SK-N-MC (cell line): Measurements from ENCODE around the gene LAMA5.

Experiments
- DNase-seq: peaks from one replicate; pipeline ENCODE4 v3.0.0-alpha.2; 2011; ENCODE audit warnings: low read depth, low spot score
- H3K27ac ChIP-seq: fragments of 200-600 bp; sonication (generic); 2 replicates; pipeline ENCODE4 v1.5.1; 2016; ENCODE audit warnings: mixed run types
- H3K36me3 ChIP-seq: fragments of 200-600 bp; sonication (generic); 2 replicates; pipeline ENCODE4 v1.6.1; 2017; ENCODE audit warnings: antibody characterized with exemption, low read length, mixed read lengths; ENCODE audit not compliant: insufficient read depth
- H3K4me3 ChIP-seq: fragments of 200-600 bp; sonication (generic); 2 replicates; pipeline ENCODE4 v1.5.1; 2016
- H3K9ac ChIP-seq: fragments of 200-600 bp; sonication (generic); 2 replicates; pipeline ENCODE4 v1.8.0; 2017; ENCODE audit warnings: mixed run types, mixed read lengths; ENCODE audit not compliant: insufficient read length
- H3K9me3 ChIP-seq: fragments of 200-600 bp; sonication (generic); 2 replicates; pipeline ENCODE4 v1.6.1; 2017; ENCODE audit warnings: low read depth, mild to moderate bottlenecking, antibody characterized with exemption, low read length, moderate library complexity, mixed read lengths
- EZH2 ChIP-seq: fragments of 200-600 bp; sonication (generic); IDR thresholded peaks from one replicate; pipeline ENCODE4 v1.6.1; 2017; ENCODE audit warnings: antibody characterized with exemption
- FOXP2 ChIP-seq: optimal IDR thresholded peaks from 2 replicates; pipeline ENCODE3; 2011; ENCODE audit warnings: mild to moderate bottlenecking, moderate library complexity; ENCODE audit not compliant: insufficient read depth; ENCODE audit errors: extremely low read length, control extremely low read depth
- POLR2AphosphoS5 ChIP-seq: IDR thresholded peaks from 2 replicates; pipeline ENCODE4 v1.6.1; 2012; ENCODE audit warnings: mild to moderate bottlenecking, low read depth, low read length, borderline replicate concordance

LAMA5 gene

DNA sequence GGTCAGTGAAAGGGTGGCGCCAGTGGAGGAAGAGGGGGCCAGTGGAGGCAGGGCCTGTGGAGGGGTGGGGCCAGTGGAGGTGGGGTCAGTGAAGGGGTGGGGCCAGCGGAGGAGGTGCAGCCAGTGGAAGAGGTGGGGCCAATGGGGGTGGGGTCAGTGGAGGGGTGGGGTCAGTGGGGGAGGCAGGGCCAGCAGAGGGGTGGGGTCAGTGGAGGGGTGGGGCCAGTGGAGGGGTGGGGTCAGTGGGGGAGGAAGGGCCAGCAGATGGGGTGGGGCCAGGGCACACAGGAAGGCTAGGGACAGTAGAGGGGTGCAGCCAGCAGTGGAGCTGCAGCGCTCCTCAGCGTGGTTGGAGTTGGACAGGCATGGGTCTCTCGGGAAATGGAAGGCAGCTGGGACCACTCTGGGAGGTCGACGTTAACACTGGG lies 45.6 kb downstream of the LAMA5 start:
- no peak for DNase-seq
- no peaks in the 10 kb centered on the region for H3K36me3 ChIP-seq

DNA sequence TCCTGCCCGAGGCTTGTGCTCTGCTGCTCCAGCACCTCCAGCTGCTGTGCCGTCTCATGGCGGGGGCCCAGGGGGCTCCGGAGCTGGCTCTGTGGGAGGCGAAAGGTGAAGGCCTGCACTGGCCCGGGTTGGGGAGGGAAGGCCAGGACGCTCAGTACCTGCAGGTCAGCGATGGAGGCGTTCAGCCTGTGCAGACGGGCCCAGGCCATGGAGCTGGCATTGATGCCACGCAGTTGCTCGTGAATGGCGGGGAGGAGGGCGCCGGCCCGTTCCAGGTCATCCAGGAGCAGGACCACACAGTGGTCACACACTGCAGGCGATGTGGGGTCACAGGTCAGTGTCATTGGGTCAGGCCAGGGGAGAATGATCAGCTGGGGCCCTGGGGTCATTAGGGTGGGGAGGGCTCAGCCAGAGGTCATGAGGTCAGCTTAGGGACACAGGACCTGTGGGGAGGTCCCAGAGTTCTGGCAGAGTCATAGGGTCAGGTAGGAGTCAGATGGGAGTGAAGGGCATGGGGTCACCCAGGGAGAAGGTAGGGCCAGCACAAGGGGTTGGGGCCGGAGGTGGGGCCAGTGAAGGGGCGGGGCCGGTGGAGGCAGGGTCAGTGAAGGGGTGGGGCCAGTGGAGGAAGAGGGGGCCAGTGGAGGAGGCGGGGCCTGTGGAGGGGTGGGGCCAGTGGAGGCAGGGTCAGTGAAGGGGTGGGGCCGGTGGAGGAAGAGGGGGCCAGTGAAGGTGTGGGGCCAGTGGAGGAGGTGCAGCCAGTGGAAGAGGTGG lies 46.3 kb downstream of the LAMA5 start:
- no peak for TF ChIP-seq POLR2AphosphoS5
- TF ChIP-seq FOXP2: no peak
- TF ChIP-seq EZH2: no peak
- Histone ChIP-seq H3K27ac (no peak overlapping the region), H3K9me3 (no peaks in the 10 kb centered on the region), H3K9ac (no peak overlapping the region), H3K36me3 (no peaks in the 10 kb centered on the region), H3K4me3 (no peak overlapping the region)
- DNase-seq: no peak

More for the DNA sequence above, 45.6 kb downstream of the LAMA5 start:
- TF ChIP-seq FOXP2 (no peak), EZH2 (no peak), POLR2AphosphoS5 (no peak)
- H3K27ac ChIP-seq: no peak overlapping the region
- no peak overlapping the region for H3K4me3 ChIP-seq
- H3K9ac ChIP-seq: no peak overlapping the region
- no peaks in the 10 kb centered on the region for H3K9me3 ChIP-seq

DNA sequence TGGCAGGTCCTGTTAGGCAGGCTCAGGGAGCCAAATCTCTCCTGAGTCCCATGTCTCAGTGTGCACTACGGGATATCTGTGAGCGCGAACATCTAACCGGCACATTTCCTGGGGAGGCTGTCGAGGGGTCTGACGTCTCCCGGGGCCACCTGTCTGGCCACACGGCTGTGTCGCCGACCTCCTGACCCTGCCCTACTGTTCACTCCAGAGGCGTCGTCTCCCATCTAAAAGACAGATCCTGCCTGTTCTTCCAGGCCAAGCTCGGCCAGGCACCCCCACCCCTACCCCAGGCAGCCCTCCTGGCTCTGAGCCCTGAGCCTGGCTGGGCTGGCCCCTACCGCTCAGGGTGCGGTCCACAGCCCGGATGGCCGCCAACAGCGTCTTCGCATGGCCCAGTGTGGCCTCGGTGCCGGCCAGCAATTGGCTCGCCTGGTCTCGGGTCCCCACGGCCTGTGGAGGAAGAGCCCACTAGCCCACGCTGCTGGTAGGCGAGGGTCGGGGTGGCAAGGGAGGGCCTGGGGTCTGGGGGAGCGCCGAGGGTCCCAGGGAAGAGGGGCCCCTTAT lies 47.7 kb downstream of the LAMA5 start:
- H3K36me3 ChIP-seq: no peaks in the 10 kb centered on the region
- DNase-seq: no peak
- TF ChIP-seq FOXP2 (no peak), EZH2 (no peak), POLR2AphosphoS5 (no peak)
- H3K9ac ChIP-seq: no peak overlapping the region
- H3K27ac ChIP-seq: no peak overlapping the region
- H3K9me3 ChIP-seq: no peaks in the 10 kb centered on the region
- H3K4me3 ChIP-seq: no peak overlapping the region

DNA sequence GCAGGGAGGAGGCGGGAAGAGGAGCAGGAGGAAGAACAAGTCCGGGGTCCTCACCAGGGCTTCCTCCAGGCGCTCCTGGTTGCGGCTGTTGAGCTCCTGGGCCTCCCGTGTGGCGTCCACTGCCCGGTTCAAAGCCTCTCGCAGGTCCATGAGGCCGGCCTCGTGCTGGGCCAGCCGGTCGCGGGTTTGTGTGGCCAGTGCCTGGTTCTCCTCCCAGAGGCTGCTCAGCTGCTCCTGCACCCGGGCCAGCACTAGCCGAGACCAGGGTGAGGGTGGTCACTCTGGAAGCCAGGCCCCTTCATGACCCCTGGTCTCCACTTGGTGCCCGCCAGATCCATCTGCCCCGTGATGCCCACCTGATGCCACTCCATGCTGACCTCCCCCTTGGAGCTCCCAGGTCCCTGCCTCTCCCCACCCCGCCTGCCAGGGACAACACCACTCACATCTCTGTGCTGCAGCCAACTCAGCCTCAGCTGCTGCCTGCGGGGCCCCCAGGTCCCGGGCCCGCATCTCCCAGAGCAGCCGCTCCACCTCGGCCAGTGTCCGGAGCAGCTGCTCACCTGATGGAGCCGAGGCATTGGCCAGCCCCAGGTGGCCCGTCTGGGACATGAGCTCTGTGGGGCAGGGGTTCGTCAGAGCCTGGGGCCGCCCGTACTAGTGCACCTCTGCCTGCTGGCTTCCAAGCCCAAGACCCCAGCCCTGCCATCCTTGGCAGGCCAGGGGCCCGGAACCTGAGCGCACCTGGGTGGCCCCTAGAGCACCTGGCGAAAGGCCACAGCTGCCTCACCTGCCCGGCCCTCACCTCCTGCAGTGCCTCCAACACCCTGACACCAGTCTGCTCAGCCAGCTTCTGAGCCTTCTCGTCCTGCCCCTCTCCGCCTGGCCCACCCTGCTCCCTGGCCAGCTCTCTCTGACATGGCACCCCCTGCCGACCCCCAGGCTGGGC lies 48.4 kb downstream of the LAMA5 start:
- H3K9ac ChIP-seq: no peak overlapping the region
- no peak overlapping the region for H3K4me3 ChIP-seq
- H3K9me3 ChIP-seq: no peaks in the 10 kb centered on the region
- no peaks in the 10 kb centered on the region for H3K36me3 ChIP-seq
- no peak overlapping the region for H3K27ac ChIP-seq
- no peak for DNase-seq
- TF ChIP-seq POLR2AphosphoS5 (no peak), FOXP2 (no peak), EZH2 (no peak)

DNA sequence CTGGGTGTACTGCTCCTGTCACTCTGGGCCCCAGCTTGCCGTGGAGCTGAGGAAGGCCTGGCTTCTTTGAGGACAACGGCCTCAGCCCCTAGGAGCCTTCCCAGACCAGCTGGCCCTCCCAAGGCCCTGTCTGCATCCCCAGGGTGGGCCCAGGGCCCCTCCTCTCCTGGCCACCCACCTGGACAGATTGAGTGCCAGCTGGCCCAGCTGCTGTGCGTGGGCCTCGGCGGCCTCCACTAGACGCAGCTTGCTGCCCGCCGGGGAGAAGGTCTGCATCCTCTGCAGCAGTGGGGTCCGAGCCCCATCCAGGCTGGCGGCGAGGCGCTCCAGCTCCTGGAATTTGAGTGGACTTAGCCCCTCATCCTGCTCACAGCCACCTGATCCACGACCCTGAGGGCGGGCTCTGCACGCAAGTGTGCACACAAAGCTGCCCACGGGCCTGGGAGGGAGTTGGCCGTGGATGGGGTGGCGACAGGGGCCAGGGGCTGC lies 49.9 kb downstream of the LAMA5 start:
- no peak overlapping the region for H3K9ac ChIP-seq
- H3K4me3 ChIP-seq: no peak overlapping the region
- DNase-seq: no peak
- no peak overlapping the region for H3K27ac ChIP-seq
- TF ChIP-seq EZH2 (no peak), POLR2AphosphoS5 (no peak), FOXP2 (no peak)
- no peaks in the 10 kb centered on the region for H3K36me3 ChIP-seq
- no peaks in the 10 kb centered on the region for H3K9me3 ChIP-seq

DNA sequence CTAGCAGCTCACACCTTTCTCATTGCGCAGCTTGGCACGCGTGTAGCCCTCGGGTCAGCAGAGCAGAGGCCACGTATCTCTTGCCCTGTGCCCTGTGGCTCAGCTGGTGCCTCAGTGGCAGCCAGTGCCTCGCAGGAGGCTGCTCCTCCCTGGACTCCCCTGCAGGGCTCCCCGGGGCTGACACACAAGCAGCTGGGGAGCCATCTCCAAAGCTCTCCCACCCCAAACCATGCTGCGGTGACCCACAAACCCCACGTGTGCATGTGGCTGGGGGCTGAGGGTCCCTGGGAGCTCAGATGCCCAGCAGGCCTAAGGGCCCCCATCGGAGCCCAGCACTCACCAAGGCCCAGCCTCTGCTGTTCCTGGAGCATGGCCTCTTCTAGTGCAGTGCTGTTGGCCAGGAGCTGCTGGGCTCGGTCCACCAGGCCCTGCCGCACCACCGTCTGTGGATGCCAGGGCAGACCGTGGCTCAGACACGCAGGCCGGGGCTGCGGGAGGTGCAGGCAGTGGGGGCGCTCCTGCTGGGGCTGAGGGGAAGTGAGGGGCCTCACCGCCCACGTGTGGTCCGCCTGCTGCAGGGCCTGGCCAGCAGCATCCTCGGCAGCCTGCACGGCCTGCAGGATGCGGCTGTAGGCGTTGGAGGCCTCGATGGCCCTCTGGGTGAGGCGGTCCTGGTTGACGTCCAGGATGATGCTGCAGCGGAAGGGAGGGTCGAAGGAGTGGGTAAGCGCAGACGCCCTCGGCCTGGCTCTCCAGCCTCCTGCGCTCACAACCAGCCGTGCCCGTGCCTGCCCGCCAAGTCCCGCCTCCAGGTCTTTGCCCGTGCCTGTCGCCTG lies 50.6 kb downstream of the LAMA5 start:
- Histone ChIP-seq H3K9ac (no peak overlapping the region), H3K9me3 (no peaks in the 10 kb centered on the region), H3K4me3 (no peak overlapping the region), H3K36me3 (no peaks in the 10 kb centered on the region), H3K27ac (no peak overlapping the region)
- DNase-seq: no peak
- TF ChIP-seq EZH2: no peak
- no peak for TF ChIP-seq POLR2AphosphoS5
- no peak for TF ChIP-seq FOXP2

DNA sequence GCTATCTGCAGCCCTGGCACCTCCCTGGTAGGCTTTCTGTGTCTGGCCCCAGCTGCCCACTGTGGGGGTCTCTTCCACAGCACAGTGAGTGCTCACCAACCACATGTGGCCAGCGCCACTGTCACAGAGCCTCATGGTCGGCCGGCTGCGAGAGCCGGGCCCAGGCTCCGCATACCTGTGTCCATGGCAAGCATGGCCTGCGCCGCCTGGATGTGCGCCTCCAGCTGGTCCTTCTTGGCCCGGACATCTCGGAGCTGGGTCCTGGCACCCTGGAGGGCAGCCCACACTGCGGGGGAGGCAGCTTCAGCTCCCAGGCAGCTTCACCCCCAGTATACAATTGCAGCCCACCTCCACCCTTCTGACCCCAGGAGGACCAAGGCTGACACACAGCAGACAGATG lies 51.3 kb downstream of the LAMA5 start:
- Histone ChIP-seq H3K4me3 (no peak overlapping the region), H3K27ac (no peak overlapping the region), H3K9me3 (no peaks in the 10 kb centered on the region), H3K9ac (no peak overlapping the region), H3K36me3 (no peaks in the 10 kb centered on the region)
- TF ChIP-seq POLR2AphosphoS5 (no peak), EZH2 (no peak), FOXP2 (no peak)
- no peak for DNase-seq

DNA sequence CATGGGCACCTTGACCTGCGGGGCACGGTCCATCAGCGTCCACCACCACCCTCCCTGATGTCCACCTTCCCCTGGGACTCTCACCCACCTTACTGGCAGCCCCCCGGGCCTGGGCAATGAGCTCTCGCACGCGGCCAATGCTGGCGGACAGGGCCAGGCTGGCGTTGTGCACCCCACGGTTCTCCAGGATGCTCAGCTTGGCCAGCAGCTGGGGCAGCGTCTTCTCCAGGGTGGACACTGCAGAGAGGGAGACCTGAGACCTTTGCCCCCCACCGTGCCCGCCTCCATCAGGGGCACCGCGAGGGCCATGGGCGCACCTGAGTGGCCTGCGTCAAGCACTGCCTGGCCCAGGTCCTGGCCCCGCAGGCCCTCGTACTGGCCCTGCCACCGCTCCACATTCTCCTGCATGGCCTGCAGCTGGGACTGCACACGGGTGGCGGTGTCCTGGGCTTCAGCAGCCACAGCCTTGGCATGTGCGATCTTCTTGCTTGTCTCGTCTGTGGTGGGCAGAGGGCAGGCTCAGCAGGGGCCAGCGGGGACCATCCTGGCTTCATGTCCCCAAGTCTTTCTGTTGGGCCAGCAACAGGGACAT lies 52.3 kb downstream of the LAMA5 start:
- Histone ChIP-seq H3K4me3 (no peak overlapping the region), H3K36me3 (no peaks in the 10 kb centered on the region), H3K9me3 (no peaks in the 10 kb centered on the region), H3K27ac (no peak overlapping the region), H3K9ac (no peak overlapping the region)
- TF ChIP-seq POLR2AphosphoS5: no peak
- TF ChIP-seq FOXP2: no peak
- no peak for TF ChIP-seq EZH2
- no peak for DNase-seq
